ENCODE results near the gene ZBTB11. TPM values are rescaled to one million over a fixed set of nuclear protein-coding genes. Genes with fewer than 3 reads are reported as not detected.

Gene ZBTB11
- total and polyA plus RNA-seq, 9 of the 15 experiments (the other 6 are each of a cell fraction or from before 2014, with no cell fraction given) = 6.2 to 31.9 (median 21.4) TPM

DNA sequence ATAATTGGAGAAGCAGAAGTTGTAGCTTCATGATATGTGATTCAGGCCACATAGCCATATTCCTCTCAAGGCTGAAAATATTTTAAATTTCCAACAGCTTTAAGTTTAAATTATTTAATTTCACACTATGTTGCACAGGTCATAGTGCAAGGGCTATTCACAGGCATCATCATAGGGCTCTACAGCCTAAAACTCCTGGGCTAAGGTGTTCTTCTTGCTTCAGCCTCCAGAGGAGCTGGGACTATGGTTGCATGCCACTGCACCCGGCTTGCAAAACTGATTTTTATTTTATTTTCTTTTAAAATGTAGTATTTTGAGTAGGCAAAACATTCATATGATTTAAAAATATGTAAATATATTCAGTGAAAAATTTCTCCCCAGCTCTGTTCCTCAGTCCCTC is 41.5 kb upstream of the ZBTB11 start:
- DNase-seq (ENCODE audit: extremely low read depth in 1 of 4, low spot score in 3 of 4) (no peak), FAIRE-seq (no peak), ATAC-seq (no peak)
- Histone ChIP-seq H2AFZ (ENCODE audit: low read depth, low read length) (no peak overlapping the region), H3K9ac (ENCODE audit: insufficient read depth in 1 of 2, low read depth in 2 of 2, low read length in 2 of 2) (no peak overlapping the region), H3K27me3 (ENCODE audit: control insufficient read depth in 2 of 2, insufficient read depth in 2 of 2, low read length in 2 of 2) (no peaks in the 10 kb centered on the region), H3K9me1 (ENCODE audit: control insufficient read depth, insufficient read depth, low read length) (no peaks in the 10 kb centered on the region), H3K79me2 (ENCODE audit: control insufficient read depth, insufficient read depth, low read length) (no peaks in the 10 kb centered on the region), H3K4me3 (no peak overlapping the region), H3K4me1 (replicated peaks in 1 of 2; ENCODE audit: control insufficient read depth in 2 of 2, insufficient read depth in 2 of 2, low read length in 2 of 2) (0 out of 5 replicates have a peak, but pooled peaks cover 0 to 8% of the 10 kb centered on the region in 2 experiments), H3K27ac (ENCODE audit: extremely low read depth, low read depth, low read length) (no peak overlapping the region), H3K36me3 (ENCODE audit: control insufficient read depth, insufficient read depth, low read length) (no peaks in the 10 kb centered on the region), H3K4me2 (ENCODE audit: insufficient read depth, low read length) (no peak overlapping the region), H4K20me1 (replicated peaks; ENCODE audit: control insufficient read depth, insufficient read depth, low read length) (no peaks in the 10 kb centered on the region), H3K9me3 (replicated peaks; ENCODE audit: control insufficient read depth, insufficient read depth, low read depth, low read length) (no peaks in the 10 kb centered on the region)
- in situ Hi-C loops (cut with MboI) (no loop called here), intact Hi-C loops (cut with micrococcal nuclease) (no loop called here)
- ChIA-PET POLR2A (no interaction called here), CTCF (ENCODE audit: low intra/inter-chr PET ratio) (no interaction called here)
- 11% methylated on average over 1 of the region's 1 CpG for WGBS (ENCODE audit: insufficient coverage, low coverage, missing lambda C conversion rate)
- BruUV-seq (replicated peaks) = no TSS peak
- no peak for TF ChIP-seq KAT2B (IDR thresholded peaks at IDR 0.05; ENCODE audit: low read depth, low read length)
- TF ChIP-seq CHD2 (IDR thresholded peaks at IDR 0.05; ENCODE audit: low read depth, low read length) = no peak
- no peak for TF ChIP-seq GTF2E2 (tag; IDR thresholded peaks at IDR 0.05)
- TF ChIP-seq E2F1 (CRISPR knock-in tag; IDR thresholded peaks at IDR 0.05) = no peak
- no peak for TF ChIP-seq FOSL1 (tag; conservative IDR thresholded peaks at IDR 0.05)
- TF ChIP-seq NR2C2 (CRISPR knock-in tag; IDR thresholded peaks at IDR 0.05) = no peak
- no peak for TF ChIP-seq NR2C2 (tag; IDR thresholded peaks at IDR 0.05)
- TF ChIP-seq HDAC6 (IDR thresholded peaks at IDR 0.05; ENCODE audit: low read depth, low read length) = no peak
- TF ChIP-seq ZNF583 (CRISPR knock-in tag; IDR thresholded peaks at IDR 0.05) = no peak
- TF ChIP-seq ZNF324 (CRISPR knock-in tag; IDR thresholded peaks at IDR 0.05) = no peak
- TF ChIP-seq RREB1 (CRISPR knock-in tag; IDR thresholded peaks at IDR 0.05) = no peak
- no peak for TF ChIP-seq SETDB1 (IDR thresholded peaks at IDR 0.05; ENCODE audit: low read length)
- TF ChIP-seq SNIP1 (IDR thresholded peaks at IDR 0.05; ENCODE audit: low read depth) = no peak
- TF ChIP-seq PURB (CRISPR knock-in tag; IDR thresholded peaks at IDR 0.05; ENCODE audit: low read depth) = no peak
- TF ChIP-seq HDAC3 (IDR thresholded peaks at IDR 0.05; ENCODE audit: borderline replicate concordance, partially characterized antibody) = no peak
- no peak for TF ChIP-seq KLF16 (IDR thresholded peaks at IDR 0.05)

Data from K562 (cell line).